HUES6 (cell line): ENCODE measurements around the gene GOLPH3.
"Not testable (repeated sequence)": the region's sequence is repeated elsewhere in the genome, so short reads cannot be mapped to it uniquely, and the experiment has no call there.

ENCODE experiments used
- H3K27ac ChIP-seq: 2 replicates; pipeline ENCODE4 v1.7.0; 2013; ENCODE audit warnings: low read depth, mild to moderate bottlenecking, low read length, inconsistent platforms
- H3K27me3 ChIP-seq: 2 replicates; pipeline ENCODE4 v1.6.1; 2013; ENCODE audit warnings: low read length; ENCODE audit not compliant: control insufficient read depth, insufficient read depth
- H3K36me3 ChIP-seq: 2 replicates; pipeline ENCODE4 v1.6.1; 2013; ENCODE audit warnings: low read length; ENCODE audit not compliant: control insufficient read depth, insufficient read depth
- H3K4me1 ChIP-seq: 2 replicates; pipeline ENCODE4 v1.6.1; 2013; ENCODE audit warnings: low read length; ENCODE audit not compliant: control insufficient read depth, insufficient read depth
- H3K4me3 ChIP-seq: 2 replicates; pipeline ENCODE4 v1.5.1; 2013; ENCODE audit warnings: low read depth, low read length
- H3K9ac ChIP-seq: one replicate; pipeline ENCODE4 v1.6.1; 2013; ENCODE audit warnings: mild to moderate bottlenecking, low read length
- H3K9me3 ChIP-seq: 2 replicates; pipeline ENCODE4 v1.6.1; 2013; ENCODE audit warnings: low read depth, low read length; ENCODE audit not compliant: control insufficient read depth, insufficient read depth

Gene GOLPH3

DNA sequence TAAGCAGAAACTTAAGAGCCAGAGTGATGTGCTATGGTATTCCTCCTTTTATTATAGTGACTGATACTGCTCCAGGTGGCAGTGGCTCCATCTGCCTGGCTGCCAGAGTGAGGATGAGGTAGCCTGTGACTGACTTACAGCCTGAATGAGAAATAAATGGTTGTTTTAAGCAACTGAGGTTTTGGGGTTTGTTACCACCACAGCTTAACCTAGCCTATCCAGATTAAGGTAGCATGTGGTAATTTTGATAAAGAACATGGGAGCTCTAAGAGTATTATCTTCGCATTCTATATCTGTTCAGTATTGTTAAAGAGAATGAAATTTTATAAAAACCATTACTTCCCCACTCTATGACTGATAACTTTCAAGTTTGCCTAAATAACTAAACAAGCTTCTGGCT is 39.0 kb downstream of the GOLPH3 start:
- Histone ChIP-seq H3K27me3 (no peaks in the 10 kb centered on the region), H3K9ac (no peak overlapping the region), H3K27ac (no peak overlapping the region), H3K36me3 (peaks cover 52% of the 10 kb centered on the region), H3K4me1 (no peaks in the 10 kb centered on the region; the same call in 1 of the 2 replicates), H3K9me3 (no peaks in the 10 kb centered on the region), H3K4me3 (no peak overlapping the region)

DNA sequence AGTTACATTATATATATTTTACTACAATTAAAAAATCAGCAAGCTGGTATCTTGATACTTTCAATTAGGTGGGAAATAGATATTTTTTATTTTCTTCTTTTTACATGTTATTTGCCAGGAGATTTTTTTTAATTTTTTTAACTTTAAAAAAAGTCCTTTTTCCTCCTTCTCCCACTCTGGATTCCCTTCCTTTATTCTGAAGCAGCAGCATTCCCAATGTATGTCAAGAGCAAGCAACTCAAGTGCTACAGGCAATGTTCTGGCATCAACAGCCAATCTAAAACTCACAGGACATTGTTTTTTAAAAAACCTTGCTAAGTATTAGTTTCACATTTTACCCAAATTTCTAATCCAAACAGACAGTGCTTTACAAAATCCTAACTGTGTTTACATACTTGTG is 41.4 kb downstream of the GOLPH3 start:
- Histone ChIP-seq H3K9ac (no peak overlapping the region), H3K27me3 (no peaks in the 10 kb centered on the region), H3K27ac (no peak overlapping the region), H3K4me1 (peaks cover 3% of the 10 kb centered on the region; the same call in 1 of the 2 replicates), H3K36me3 (peaks cover 45% of the 10 kb centered on the region), H3K9me3 (no peaks in the 10 kb centered on the region), H3K4me3 (no peak overlapping the region)

DNA sequence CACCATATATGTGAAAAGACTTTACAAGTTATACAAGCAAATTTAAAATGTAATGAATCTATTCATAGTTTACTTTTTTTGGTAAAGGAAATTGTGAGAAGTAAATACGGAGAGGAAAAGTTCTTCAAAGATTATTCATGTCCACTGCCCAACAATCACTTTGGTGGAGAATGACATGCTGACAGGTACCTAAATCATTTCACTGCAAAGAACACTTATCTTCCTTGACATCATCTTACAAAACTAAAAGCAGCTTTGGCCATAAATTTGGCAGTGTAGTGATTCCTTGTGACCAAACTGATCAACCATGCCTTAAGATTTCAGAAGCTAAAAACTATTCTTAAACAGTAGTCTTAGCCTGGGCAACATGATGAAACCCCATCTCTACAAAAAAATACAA is 42.5 kb downstream of the GOLPH3 start:
- Histone ChIP-seq H3K4me1 (peaks cover 5% of the 10 kb centered on the region; the same call in 1 of the 2 replicates), H3K9me3 (no peaks in the 10 kb centered on the region), H3K27ac (no peak overlapping the region), H3K36me3 (peaks cover 51% of the 10 kb centered on the region), H3K9ac (no peak overlapping the region), H3K27me3 (no peaks in the 10 kb centered on the region), H3K4me3 (no peak overlapping the region)

DNA sequence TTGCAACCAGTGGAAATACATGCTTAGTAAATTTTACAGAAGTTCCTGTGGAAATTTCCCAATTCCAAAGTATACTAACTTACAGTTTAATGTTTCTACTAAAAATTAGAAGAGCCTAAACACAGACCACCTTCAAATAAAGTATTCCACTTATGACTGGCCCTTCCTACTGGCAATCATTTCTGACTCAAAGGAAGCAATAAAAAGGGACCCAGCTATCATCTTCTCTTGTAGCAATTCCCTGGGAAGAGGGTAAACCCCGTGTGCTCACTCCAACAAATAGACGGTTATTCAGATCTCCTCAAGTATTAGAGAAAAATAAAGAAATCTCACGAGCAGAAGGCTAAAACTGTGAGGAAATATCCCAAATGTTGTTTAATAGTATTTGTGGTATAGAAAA is 43.3 kb downstream of the GOLPH3 start:
- H3K9me3 ChIP-seq, result no peaks in the 10 kb centered on the region
- no peak overlapping the region for H3K9ac ChIP-seq
- no peak overlapping the region for H3K27ac ChIP-seq
- H3K27me3 ChIP-seq, result no peaks in the 10 kb centered on the region
- peaks cover 5% of the 10 kb centered on the region; the same call in 1 of the 2 replicates for H3K4me1 ChIP-seq
- H3K4me3 ChIP-seq, result no peak overlapping the region
- peaks cover 56% of the 10 kb centered on the region for H3K36me3 ChIP-seq

DNA sequence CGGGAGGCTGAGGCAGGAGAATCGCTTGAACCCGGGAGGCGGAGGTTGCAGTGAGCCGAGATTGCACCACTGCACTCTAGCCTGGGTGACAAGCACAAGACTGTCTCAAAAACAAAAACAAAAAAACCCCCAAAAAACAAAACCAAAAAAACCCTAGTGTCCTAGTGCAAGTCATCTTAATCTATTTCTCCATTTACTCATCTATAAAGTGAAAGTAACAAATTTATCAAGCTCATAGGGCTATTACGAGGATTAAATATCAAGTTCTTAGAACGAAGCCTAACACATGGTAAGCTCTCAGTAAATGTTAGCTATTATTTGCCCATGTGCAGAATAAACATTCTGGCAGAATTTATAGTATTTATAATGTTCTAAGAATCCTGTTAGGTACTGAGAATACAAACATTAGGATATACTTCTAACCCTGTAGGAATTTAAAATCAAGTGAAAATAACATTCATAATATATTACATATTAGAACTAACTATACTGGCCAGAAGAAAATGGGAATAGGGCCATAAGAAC is 45.0 kb downstream of the GOLPH3 start:
- H3K9me3 ChIP-seq, result no peaks in the 10 kb centered on the region
- H3K4me1 ChIP-seq, result peaks cover 6% of the 10 kb centered on the region
- no peak overlapping the region for H3K27ac ChIP-seq
- H3K4me3 ChIP-seq, result no peak overlapping the region
- no peaks in the 10 kb centered on the region for H3K27me3 ChIP-seq
- H3K9ac ChIP-seq, result no peak overlapping the region
- peaks cover 47% of the 10 kb centered on the region for H3K36me3 ChIP-seq

DNA sequence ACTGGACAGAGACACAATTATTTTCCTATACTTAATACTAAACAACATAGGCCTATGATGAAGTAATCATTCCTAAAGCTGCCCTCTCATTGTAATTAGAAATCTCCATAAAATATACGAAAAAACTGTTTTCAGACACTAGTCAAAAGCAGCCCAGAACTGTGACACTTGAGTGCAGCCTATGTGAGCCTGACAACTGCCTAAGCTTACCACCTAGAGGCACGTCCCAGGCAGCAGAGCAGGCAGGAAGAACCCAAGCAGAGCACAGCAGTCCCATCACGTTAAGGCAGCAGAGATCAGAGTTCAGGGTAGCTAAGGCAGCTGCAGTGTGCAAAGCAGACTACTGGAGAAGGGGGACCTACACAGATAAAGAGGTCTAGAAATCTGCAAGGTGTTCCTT is 46.4 kb downstream of the GOLPH3 start:
- Histone ChIP-seq H3K36me3 (peaks cover 40% of the 10 kb centered on the region), H3K27ac (no peak overlapping the region)

DNA sequence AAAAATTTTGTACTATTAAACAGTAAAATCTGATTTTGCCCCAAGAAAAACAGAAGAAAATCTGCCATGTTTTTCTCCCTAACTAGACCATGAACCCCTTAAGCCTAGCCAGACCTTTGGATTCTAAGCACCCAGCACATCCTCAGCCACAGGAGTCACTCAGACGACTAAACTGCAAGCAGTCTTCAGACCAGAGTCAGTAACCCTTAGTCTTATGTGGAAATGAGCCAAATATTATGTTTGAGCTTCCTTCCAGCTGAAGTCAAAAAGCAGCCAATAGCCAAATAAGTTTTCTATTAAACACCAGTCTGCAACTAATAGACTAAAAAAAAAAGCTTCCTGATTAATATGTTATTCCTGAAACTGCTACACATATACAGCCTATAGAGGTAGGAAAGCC is 47.4 kb downstream of the GOLPH3 start:
- H3K4me3 ChIP-seq, result no peak overlapping the region
- no peaks in the 10 kb centered on the region for H3K27me3 ChIP-seq
- H3K27ac ChIP-seq, result no peak overlapping the region
- H3K9ac ChIP-seq, result no peak overlapping the region
- peaks cover 9% of the 10 kb centered on the region for H3K4me1 ChIP-seq
- H3K9me3 ChIP-seq, result no peaks in the 10 kb centered on the region
- H3K36me3 ChIP-seq, result peaks cover 48% of the 10 kb centered on the region

More for the DNA sequence above, 46.4 kb downstream of the GOLPH3 start:
- no peak overlapping the region for H3K9ac ChIP-seq
- H3K4me3 ChIP-seq, result no peak overlapping the region
- H3K4me1 ChIP-seq, result peaks cover 9% of the 10 kb centered on the region
- H3K9me3 ChIP-seq, result no peaks in the 10 kb centered on the region
- H3K27me3 ChIP-seq, result no peaks in the 10 kb centered on the region

DNA sequence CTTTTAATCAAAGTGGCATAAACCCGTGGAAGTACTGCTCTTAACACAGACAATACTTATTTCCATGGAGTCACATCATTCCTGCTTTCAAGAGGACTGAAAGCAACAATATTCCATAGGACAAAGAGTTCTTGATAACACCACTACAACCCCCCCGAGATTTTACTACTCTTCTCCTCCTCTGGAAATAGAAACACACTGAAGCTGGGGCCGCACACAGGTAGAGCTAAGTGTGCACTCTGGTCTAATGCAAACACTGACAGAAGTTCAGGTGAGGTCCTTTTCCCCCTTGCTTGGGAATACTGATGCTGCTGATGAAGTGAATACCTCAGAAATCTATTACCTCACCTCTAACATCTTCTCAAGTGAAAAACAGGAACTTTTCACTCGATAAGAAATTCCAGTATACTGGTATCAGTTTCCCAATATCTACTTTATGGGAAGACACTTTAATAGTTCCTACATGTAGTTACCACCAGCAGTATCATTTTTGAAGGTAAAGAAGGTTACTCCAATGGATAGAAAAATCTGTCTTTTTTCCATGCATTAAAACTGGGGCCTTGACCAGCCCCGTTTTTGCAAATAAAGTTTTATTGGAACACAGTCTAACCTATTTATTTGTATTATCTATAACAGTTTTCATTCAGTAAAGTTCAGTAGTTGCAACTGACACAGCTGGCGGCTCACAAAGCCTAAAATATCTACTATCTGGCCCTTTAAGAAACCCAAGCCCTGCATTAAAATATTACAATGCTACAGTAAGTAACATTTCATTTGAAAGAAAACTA is 50.0 kb downstream of the GOLPH3 start:
- peaks cover 57% of the 10 kb centered on the region for H3K36me3 ChIP-seq
- H3K4me3 ChIP-seq, result no peak overlapping the region
- no peaks in the 10 kb centered on the region for H3K27me3 ChIP-seq
- no peak overlapping the region for H3K9ac ChIP-seq
- no peaks in the 10 kb centered on the region for H3K9me3 ChIP-seq
- no peak overlapping the region for H3K27ac ChIP-seq
- H3K4me1 ChIP-seq, result peaks cover 9% of the 10 kb centered on the region

DNA sequence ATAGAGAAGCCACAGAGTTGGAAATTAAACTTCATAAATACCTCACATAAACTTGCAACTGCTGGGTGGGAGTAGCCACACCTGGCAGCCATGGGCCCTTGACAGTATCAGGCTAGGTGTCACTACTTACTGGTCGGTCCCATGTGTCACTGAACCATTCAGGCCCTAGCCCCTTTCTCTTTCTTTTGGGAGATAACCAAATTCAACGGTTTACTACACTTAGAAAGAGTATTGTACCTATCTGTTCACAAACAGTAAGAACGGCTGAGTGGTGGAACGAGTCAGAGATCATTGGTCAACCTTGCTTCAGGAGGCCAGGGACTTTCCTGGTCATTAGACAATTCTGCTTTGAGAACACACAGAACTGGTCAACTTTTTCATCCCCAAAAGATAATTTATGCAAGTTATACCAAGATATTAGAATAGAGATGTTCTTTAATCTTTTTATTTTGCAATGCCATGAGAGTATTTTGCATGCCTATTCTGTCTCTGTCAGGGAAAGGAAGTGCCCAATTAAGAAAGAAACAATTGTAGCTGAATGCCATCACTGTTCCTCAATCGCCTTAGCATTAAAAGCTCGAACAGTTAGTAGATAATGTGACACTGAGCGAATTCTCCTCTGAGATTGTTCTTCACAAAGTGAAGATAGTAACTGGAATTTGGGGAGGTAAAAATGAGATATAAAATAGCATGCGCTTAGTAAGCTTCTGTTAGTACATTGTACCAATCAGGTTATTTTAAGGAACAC is 50.9 kb downstream of the GOLPH3 start:
- no peaks in the 10 kb centered on the region for H3K9me3 ChIP-seq
- H3K9ac ChIP-seq, result no peak overlapping the region
- peaks cover 9% of the 10 kb centered on the region for H3K4me1 ChIP-seq
- no peak overlapping the region for H3K27ac ChIP-seq
- H3K36me3 ChIP-seq, result peaks cover 56% of the 10 kb centered on the region
- H3K4me3 ChIP-seq, result no peak overlapping the region
- no peaks in the 10 kb centered on the region for H3K27me3 ChIP-seq

DNA sequence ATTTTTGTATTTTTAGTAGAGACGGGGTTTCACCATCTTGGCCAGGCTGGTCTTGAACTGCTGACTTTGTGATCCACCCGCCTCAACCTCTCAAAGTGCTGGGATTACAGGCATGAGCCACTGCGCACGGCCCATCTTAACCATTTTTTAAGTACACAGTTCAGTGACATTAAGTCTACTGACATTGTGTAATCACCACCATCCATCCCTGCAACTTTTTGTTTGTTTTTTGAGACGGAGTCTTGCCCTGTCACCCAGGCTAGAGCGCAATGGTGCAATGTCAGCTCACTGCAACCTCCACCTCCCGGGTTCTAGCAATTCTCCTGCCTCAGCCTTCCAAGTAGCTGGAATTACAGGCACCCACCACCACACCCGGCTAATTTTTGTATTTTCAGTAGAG is 55.2 kb downstream of the GOLPH3 start:
- H3K9ac ChIP-seq, H3K27me3 ChIP-seq, H3K4me1 ChIP-seq, H3K9me3 ChIP-seq, H3K4me3 ChIP-seq, H3K27ac ChIP-seq: not testable (repeated sequence)
- peaks cover 38% of the 10 kb centered on the region for H3K36me3 ChIP-seq
